LNCAP (cell line): ENCODE data around the gene ATAD1.

Experiments used
- TF ChIP-seq, protein P1 (sequence below): fragments of 450-650 bp; IDR thresholded peaks from 2 replicates; pipeline ENCODE4 v1.5.1; 2017; ENCODE audit warnings: mild to moderate bottlenecking

Gene ATAD1

DNA sequence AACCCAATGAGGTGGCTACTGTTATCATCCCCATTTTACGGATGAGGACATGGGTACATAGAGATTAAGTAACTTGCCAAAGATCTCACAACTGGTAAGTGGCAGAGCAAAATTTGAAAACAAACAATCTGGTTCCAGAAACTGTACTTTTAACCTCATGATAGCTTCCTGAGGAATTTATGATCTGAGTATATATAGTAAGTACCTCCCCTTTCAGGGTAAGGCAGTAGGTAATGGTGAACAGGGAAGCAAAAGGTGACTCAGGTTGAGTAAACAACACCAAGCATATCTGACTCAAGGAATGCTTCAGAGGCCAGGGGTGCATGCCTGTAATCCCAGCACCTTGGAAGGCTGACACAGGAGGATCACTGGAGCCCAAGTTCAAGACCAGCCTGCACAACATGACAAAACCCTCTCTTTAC lies 24.2 kb upstream of the ATAD1 start:
- TF ChIP-seq, protein P1, sequence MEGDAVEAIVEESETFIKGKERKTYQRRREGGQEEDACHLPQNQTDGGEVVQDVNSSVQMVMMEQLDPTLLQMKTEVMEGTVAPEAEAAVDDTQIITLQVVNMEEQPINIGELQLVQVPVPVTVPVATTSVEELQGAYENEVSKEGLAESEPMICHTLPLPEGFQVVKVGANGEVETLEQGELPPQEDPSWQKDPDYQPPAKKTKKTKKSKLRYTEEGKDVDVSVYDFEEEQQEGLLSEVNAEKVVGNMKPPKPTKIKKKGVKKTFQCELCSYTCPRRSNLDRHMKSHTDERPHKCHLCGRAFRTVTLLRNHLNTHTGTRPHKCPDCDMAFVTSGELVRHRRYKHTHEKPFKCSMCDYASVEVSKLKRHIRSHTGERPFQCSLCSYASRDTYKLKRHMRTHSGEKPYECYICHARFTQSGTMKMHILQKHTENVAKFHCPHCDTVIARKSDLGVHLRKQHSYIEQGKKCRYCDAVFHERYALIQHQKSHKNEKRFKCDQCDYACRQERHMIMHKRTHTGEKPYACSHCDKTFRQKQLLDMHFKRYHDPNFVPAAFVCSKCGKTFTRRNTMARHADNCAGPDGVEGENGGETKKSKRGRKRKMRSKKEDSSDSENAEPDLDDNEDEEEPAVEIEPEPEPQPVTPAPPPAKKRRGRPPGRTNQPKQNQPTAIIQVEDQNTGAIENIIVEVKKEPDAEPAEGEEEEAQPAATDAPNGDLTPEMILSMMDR, result no peak

GRCh38 chr10:87841186-87841585 lies 23.2 kb upstream of the ATAD1 start:
- TF ChIP-seq, protein P1, result no peak

DNA sequence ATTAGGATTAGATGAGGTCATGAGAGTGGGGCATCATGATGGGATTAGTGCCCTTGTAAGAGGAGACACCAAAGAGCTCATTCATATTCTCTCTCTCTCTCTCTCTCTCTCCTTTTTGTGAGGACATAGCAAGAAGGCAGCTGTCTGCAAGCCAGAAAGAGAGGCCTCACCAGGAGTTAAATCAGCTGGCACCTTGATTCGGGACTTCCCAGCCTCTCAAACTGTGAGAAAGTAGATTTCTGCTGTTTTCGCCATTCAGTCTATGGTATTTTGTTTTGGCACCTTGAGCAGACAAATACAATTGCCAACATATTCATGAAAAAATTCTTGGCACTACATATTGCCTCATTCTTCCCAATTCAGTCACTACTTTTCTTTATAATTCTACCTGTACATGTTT lies 20.6 kb upstream of the ATAD1 start:
- TF ChIP-seq, protein P1, result no peak

GRCh38 chr10:87837445-87837844 lies 19.4 kb upstream of the ATAD1 start:
- TF ChIP-seq, protein P1, result no peak

GRCh38 chr10:87836098-87836497 lies 18.1 kb upstream of the ATAD1 start:
- TF ChIP-seq, protein P1, result no peak

GRCh38 chr10:87829986-87830729 lies 12.1 kb upstream of the ATAD1 start:
- TF ChIP-seq, protein P1, result no peak

GRCh38 chr10:87827681-87828080 lies 9.7 kb upstream of the ATAD1 start:
- TF ChIP-seq, protein P1, result no peak

DNA sequence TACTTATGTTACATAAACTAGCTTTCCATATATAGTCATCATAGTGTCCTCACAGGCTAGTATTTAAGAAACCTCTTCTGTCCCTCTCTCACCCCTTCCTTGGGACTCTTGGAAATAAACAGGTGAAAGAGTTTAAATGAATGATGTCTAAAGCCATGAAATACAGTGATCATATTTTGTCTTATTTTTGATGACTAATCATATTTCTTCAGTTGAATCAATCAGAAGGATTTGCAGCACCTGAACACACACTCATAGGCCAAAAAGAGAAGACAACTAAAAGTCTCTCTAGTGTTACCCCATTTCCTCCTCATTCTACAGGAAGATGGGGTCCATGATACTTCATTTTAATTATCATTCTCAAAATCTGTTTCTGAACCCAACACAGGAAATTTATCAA lies 8.6 kb upstream of the ATAD1 start:
- TF ChIP-seq, protein P1, result no peak
